IMR-90 (cell line): Measurements from ENCODE around the gene CNTN5. TPM values are rescaled to one million over a fixed set of nuclear protein-coding genes. Genes with fewer than 3 reads are reported as not detected.

Experiments
- ATAC-seq: fragments of 200-7000 bp; cut with Tn5 transposase; 2 replicates; pipeline ENCODE4 v1.9.1; 2020; ENCODE audit warnings: low read depth, mild to moderate bottlenecking, moderate library complexity
- BruUV-seq: library from RNA; stranded (reverse); fragments of 400-500 nt; replicated peaks from 2 replicates; lab custom pipeline; 2021; lab: Mats Ljungman, UMichigan
- CTCF ChIA-PET: fragments of 300-600 bp; formaldehyde crosslinking; extraction: SDS; loops from one replicate; lab custom pipeline; 2021; ENCODE audit warnings: antibody characterized with exemption; lab: Yijun Ruan, JAX
- POLR2A ChIA-PET: fragments of 300-600 bp; sonication (Branson Sonifier 250); formaldehyde crosslinking; loops from one replicate; lab custom pipeline; 2022; ENCODE audit warnings: antibody characterized with exemption; ENCODE audit not compliant: unreplicated experiment; lab: Charles Lee
- DNase-seq: peaks from one replicate; pipeline ENCODE4 v3.0.0; 2013
- H2AFZ ChIP-seq: replicated peaks from 2 replicates; pipeline ENCODE3; 2013; ENCODE audit warnings: low read length, mild to moderate bottlenecking; ENCODE audit not compliant: poor library complexity
- H2AK5ac ChIP-seq: 2 replicates; pipeline ENCODE4 v1.6.1; 2013; ENCODE audit warnings: low read depth, low read length, inconsistent platforms
- H2AK9ac ChIP-seq: replicated peaks from 2 replicates; pipeline ENCODE3; 2013; ENCODE audit warnings: mild to moderate bottlenecking, low read depth, low read length, moderate library complexity; ENCODE audit not compliant: poor library complexity
- H2BK120ac ChIP-seq: 2 replicates; pipeline ENCODE4 v1.6.1; 2013; ENCODE audit warnings: low read depth, low read length, inconsistent platforms
- H2BK15ac ChIP-seq: 3 replicates; pipeline ENCODE4 v1.6.1; 2013; ENCODE audit warnings: low read depth, low read length, inconsistent platforms
- H2BK20ac ChIP-seq: 2 replicates; pipeline ENCODE4 v1.6.1; 2013; ENCODE audit warnings: low read depth, mild to moderate bottlenecking, inconsistent platforms, low read length, moderate library complexity
- H2BK5ac ChIP-seq: 2 replicates; pipeline ENCODE4 v1.6.1; 2013; ENCODE audit warnings: mild to moderate bottlenecking, low read depth, low read length, inconsistent platforms; ENCODE audit not compliant: poor library complexity, severe bottlenecking
- H3K14ac ChIP-seq: replicated peaks from 2 replicates; pipeline ENCODE4 v1.6.1; 2013; ENCODE audit warnings: low read depth, low read length, inconsistent platforms
- H3K18ac ChIP-seq: 2 replicates; pipeline ENCODE4 v1.6.1; 2013; ENCODE audit warnings: low read depth, low read length, control low read depth
- H3K23ac ChIP-seq: 2 replicates; pipeline ENCODE4 v1.6.1; 2013; ENCODE audit warnings: low read depth, low read length, inconsistent platforms
- H3K27ac ChIP-seq: 2 replicates; pipeline ENCODE4 v1.5.1; 2013; ENCODE audit warnings: mild to moderate bottlenecking, control low read depth, low read length; ENCODE audit not compliant: insufficient read depth
- H3K27me3 ChIP-seq: 2 replicates; pipeline ENCODE4 v1.6.1; 2013; ENCODE audit warnings: low read length; ENCODE audit not compliant: control insufficient read depth, insufficient read depth
- H3K36me3 ChIP-seq: 2 replicates; pipeline ENCODE4 v1.6.1; 2013; ENCODE audit warnings: low read length, mixed read lengths; ENCODE audit not compliant: control insufficient read depth, insufficient read depth
- H3K4ac ChIP-seq: 2 replicates; pipeline ENCODE4 v1.6.1; 2013; ENCODE audit warnings: low read depth, low read length, inconsistent platforms
- H3K4me1 ChIP-seq: 2 replicates; pipeline ENCODE4 v1.6.1; 2013; ENCODE audit warnings: low read length, mixed read lengths; ENCODE audit not compliant: control insufficient read depth, insufficient read depth
- H3K4me2 ChIP-seq: 2 replicates; pipeline ENCODE4 v1.6.1; 2013; ENCODE audit warnings: low read depth, mild to moderate bottlenecking, control low read depth, low read length, moderate library complexity
- H3K4me3 ChIP-seq: 2 replicates; pipeline ENCODE4 v1.5.1; 2013; ENCODE audit warnings: low read depth, mild to moderate bottlenecking, control low read depth, low read length, moderate library complexity; ENCODE audit not compliant: insufficient read depth
- H3K56ac ChIP-seq: 2 replicates; pipeline ENCODE4 v1.6.1; 2013; ENCODE audit warnings: low read length, inconsistent platforms; ENCODE audit not compliant: insufficient read depth; ENCODE audit errors: extremely low read depth
- H3K79me1 ChIP-seq, 2 experiments: 2 replicates each; pipeline ENCODE4 v1.6.1; 2013; ENCODE audit warnings: low read length in 2 of 2, inconsistent platforms in 1 of 2, low read depth in 1 of 2
- H3K9ac ChIP-seq: 2 replicates; pipeline ENCODE4 v1.6.1; 2013; ENCODE audit warnings: low read depth, low read length, control low read depth
- H3K9me1 ChIP-seq: 2 replicates; pipeline ENCODE4 v1.6.1; 2013; ENCODE audit warnings: low read length, inconsistent platforms; ENCODE audit not compliant: insufficient read depth
- H3K9me3 ChIP-seq: 2 replicates; pipeline ENCODE4 v1.6.1; 2013; ENCODE audit warnings: low read length; ENCODE audit not compliant: control insufficient read depth, insufficient read depth
- H4K20me1 ChIP-seq: 2 replicates; pipeline ENCODE4 v1.6.1; 2013; ENCODE audit warnings: low read length, inconsistent platforms; ENCODE audit not compliant: insufficient read depth
- H4K5ac ChIP-seq: 2 replicates; pipeline ENCODE4 v1.6.1; 2013; ENCODE audit warnings: mild to moderate bottlenecking, low read depth, low read length, control low read depth
- H4K8ac ChIP-seq, 2 experiments: 2 replicates each; pipeline ENCODE4 v1.6.1; 2013; ENCODE audit warnings: low read depth in 2 of 2, low read length in 2 of 2, control low read depth in 1 of 2, inconsistent platforms in 1 of 2
- H4K91ac ChIP-seq: 2 replicates; pipeline ENCODE4 v1.6.1; 2013; ENCODE audit warnings: low read depth, low read length, inconsistent platforms; ENCODE audit not compliant: insufficient read depth
- BHLHE40 ChIP-seq: fragments of 150-350 bp; IDR thresholded peaks from 2 replicates; pipeline ENCODE4 v1.6.1; 2016; ENCODE audit warnings: mild to moderate bottlenecking, low read depth, low read length
- CEBPB ChIP-seq: IDR thresholded peaks from 2 replicates; pipeline ENCODE4 v1.6.1; 2012; ENCODE audit warnings: low read depth, low read length, improper control_type of control experiment
- CHD1 ChIP-seq: IDR thresholded peaks from 2 replicates; pipeline ENCODE4 v1.6.1; 2012; ENCODE audit warnings: low read depth, low read length, improper control_type of control experiment
- CTCF ChIP-seq: conservative IDR thresholded peaks from 2 replicates; pipeline ENCODE4 v1.5.1; 2012; ENCODE audit warnings: mild to moderate bottlenecking, low read depth, low read length, improper control_type of control experiment
- FOS ChIP-seq: fragments of 150-350 bp; IDR thresholded peaks from 2 replicates; pipeline ENCODE4 v1.6.1; 2016; ENCODE audit warnings: low read depth, low read length
- MAFK ChIP-seq: IDR thresholded peaks from 2 replicates; pipeline ENCODE4 v1.6.1; 2012; ENCODE audit warnings: low read depth, low read length, improper control_type of control experiment
- MAZ ChIP-seq: IDR thresholded peaks from 2 replicates; pipeline ENCODE4 v1.6.1; 2012; ENCODE audit warnings: low read depth, mild to moderate bottlenecking, low read length, improper control_type of control experiment, moderate library complexity, borderline replicate concordance
- NFE2L2 ChIP-seq: fragments of 150-350 bp; IDR thresholded peaks from 2 replicates; pipeline ENCODE4 v1.6.1; 2016; ENCODE audit warnings: low read depth, mild to moderate bottlenecking, low read length
- POLR2A ChIP-seq: IDR thresholded peaks from 2 replicates; pipeline ENCODE4 v1.6.1; 2012; ENCODE audit warnings: mild to moderate bottlenecking, low read depth, low read length
- RFX5 ChIP-seq: IDR thresholded peaks from 2 replicates; pipeline ENCODE4 v1.8.0; 2012; ENCODE audit warnings: low read depth, mild to moderate bottlenecking, low read length, moderate library complexity
- SMC3 ChIP-seq: fragments of 150-350 bp; IDR thresholded peaks from 2 replicates; pipeline ENCODE4 v1.6.1; 2016; ENCODE audit warnings: low read depth, mild to moderate bottlenecking, antibody characterized with exemption, low read length, moderate library complexity
- USF2 ChIP-seq: fragments of 150-350 bp; IDR thresholded peaks from 2 replicates; pipeline ENCODE4 v1.6.1; 2017; ENCODE audit warnings: mild to moderate bottlenecking, antibody characterized with exemption, low read length, low read depth
- WGBS, 2 experiments: methylation state at CpG; one replicate each; pipeline versions ENCODE4 v1.1.5 to v1.1.7; 2013; ENCODE audit warnings: missing lambda C conversion rate in 2 of 2; ENCODE audit not compliant: insufficient read length in 1 of 2; ENCODE audit errors: extremely low coverage in 2 of 2; 5-methylcytosine and 5-hydroxymethylcytosine counted together
- dilution Hi-C: fragments of 300-500 bp; cut with HindIII; formaldehyde crosslinking; loops from one replicate; pipeline ENCODE4 v1.14.3; 2018; ENCODE audit warnings: low sequenced_read_pairs; ENCODE audit not compliant: unreplicated experiment
- in situ Hi-C: fragments of 300-500 bp; cut with MboI; formaldehyde crosslinking; loops from 3 replicates; pipeline ENCODE4 v1.14.3; 2019; ENCODE audit warnings: low sequenced_read_pairs, inconsistent platforms, mixed read lengths
- intact Hi-C: fragments of 100-400 bp; cut with micrococcal nuclease; formaldehyde crosslinking; loops from 2 replicates; pipeline ENCODE4 v1.10.0; 2022
- polyA plus RNA-seq, 3 experiments: library from polyadenylated mRNA; depleted of rRNA; stranded (reverse); fragments of >200 nt; gene quantifications; 2 replicates each; pipeline ENCODE4 v1.2.3, GENCODE V29; 2012; ENCODE audit warnings: low replicate concordance in 1 of 3
- total RNA-seq: library from RNA; depleted of rRNA; stranded (reverse); fragments of >200 nt; gene quantifications from 2 replicates; pipeline ENCODE4 v1.2.3, GENCODE V29; 2012
- TF ChIP-seq, protein P1 (sequence below): fragments of 150-350 bp; IDR thresholded peaks from 2 replicates; pipeline ENCODE4 v1.6.1; 2016; ENCODE audit warnings: low read depth, mild to moderate bottlenecking, low read length, moderate library complexity, borderline replicate concordance

Gene CNTN5
- total and polyA plus RNA-seq, 2 of the 4 experiments (the other 2 are of a cell fraction), result not detected

DNA sequence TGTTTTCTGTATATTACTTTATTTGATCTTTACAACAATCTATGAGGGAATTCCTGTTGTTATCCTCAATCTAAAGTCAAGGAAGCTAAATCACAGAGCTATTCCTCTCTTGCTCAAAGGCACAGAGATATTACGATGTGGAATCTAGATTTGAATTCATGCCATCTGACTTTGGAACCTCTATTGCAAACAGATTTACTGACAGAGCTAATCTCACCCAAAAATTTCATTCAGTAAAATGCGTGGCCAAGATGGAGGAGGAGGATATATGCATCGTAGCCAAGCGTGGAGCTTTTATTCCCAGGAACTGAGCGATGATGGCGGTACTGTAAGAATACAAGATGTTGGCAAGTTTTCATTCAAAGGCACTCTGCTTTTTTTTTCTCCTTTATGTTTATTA is 791.8 kb downstream of the CNTN5 start:
- no peak overlapping the region for H2AK5ac ChIP-seq
- H3K56ac ChIP-seq, result no peak overlapping the region
- no peak overlapping the region for H3K14ac ChIP-seq
- POLR2A ChIA-PET, result no interaction called here
- H3K4me3 ChIP-seq, result no peak overlapping the region
- intact Hi-C loops, result no loop called here
- dilution Hi-C loops, result no loop called here
- no peaks in the 10 kb centered on the region for H3K4me1 ChIP-seq
- no peak for DNase-seq
- H2AK9ac ChIP-seq, result no peak overlapping the region
- BruUV-seq, result no TSS peak
- H3K36me3 ChIP-seq, result no peaks in the 10 kb centered on the region
- no peak overlapping the region for H4K91ac ChIP-seq
- TF ChIP-seq, protein P1, sequence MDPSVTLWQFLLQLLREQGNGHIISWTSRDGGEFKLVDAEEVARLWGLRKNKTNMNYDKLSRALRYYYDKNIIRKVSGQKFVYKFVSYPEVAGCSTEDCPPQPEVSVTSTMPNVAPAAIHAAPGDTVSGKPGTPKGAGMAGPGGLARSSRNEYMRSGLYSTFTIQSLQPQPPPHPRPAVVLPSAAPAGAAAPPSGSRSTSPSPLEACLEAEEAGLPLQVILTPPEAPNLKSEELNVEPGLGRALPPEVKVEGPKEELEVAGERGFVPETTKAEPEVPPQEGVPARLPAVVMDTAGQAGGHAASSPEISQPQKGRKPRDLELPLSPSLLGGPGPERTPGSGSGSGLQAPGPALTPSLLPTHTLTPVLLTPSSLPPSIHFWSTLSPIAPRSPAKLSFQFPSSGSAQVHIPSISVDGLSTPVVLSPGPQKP, result no peak
- TF ChIP-seq CEBPB (no peak), CHD1 (no peak), USF2 (no peak), CTCF (no peak), BHLHE40 (no peak), SMC3 (no peak), MAZ (no peak), MAFK (no peak), NFE2L2 (no peak), RFX5 (no peak), POLR2A (no peak), FOS (no peak)
- no CpG with 5 or more reads among the region's 6 CpGs for WGBS, 2 experiments
- no peaks in the 10 kb centered on the region for H4K20me1 ChIP-seq
- H3K79me1 ChIP-seq, result no peaks in the 10 kb centered on the region
- H3K9me1 ChIP-seq, result no peaks in the 10 kb centered on the region
- H3K9me3 ChIP-seq, result no peaks in the 10 kb centered on the region
- H2BK20ac ChIP-seq, result no peak overlapping the region
- no peak overlapping the region for H2BK15ac ChIP-seq
- CTCF ChIA-PET, result no interaction called here
- ATAC-seq, result no peak
- no peak overlapping the region for H3K27ac ChIP-seq
- no peak overlapping the region for H3K18ac ChIP-seq
- no peak overlapping the region for H4K8ac ChIP-seq
- H2BK5ac ChIP-seq, result no peak overlapping the region
- H4K5ac ChIP-seq, result no peak overlapping the region
- no peak overlapping the region for H3K4ac ChIP-seq
- in situ Hi-C loops, result no loop called here
- no peak overlapping the region for H2AFZ ChIP-seq
- H3K23ac ChIP-seq, result no peak overlapping the region
- H3K4me2 ChIP-seq, result no peak overlapping the region
- H3K9ac ChIP-seq, result no peak overlapping the region
- no peaks in the 10 kb centered on the region for H3K27me3 ChIP-seq
- no peak overlapping the region for H2BK120ac ChIP-seq
